H1 (cell line): ENCODE measurements around the gene EPB41L2. TPM values are rescaled to one million over a fixed set of nuclear protein-coding genes. Genes with fewer than 3 reads are reported as not detected.

Source experiments
- CTCF ChIA-PET: fragments of 300-600 bp; sonication (Branson Sonifier 250); formaldehyde crosslinking; loops from one replicate; lab custom pipeline; 2021; ENCODE audit not compliant: partially characterized antibody; lab: Charles Lee
- POLR2A ChIA-PET: fragments of 300-600 bp; sonication (Branson Sonifier 250); formaldehyde crosslinking; loops from one replicate; lab custom pipeline; 2021; ENCODE audit warnings: inconsistent platforms; ENCODE audit not compliant: partially characterized antibody; lab: Charles Lee
- DNase-seq, 2 experiments: peaks; one replicate each; pipeline versions ENCODE4 v3.0.0 to v3.0.0-alpha.2; 2010 to 2022; ENCODE audit warnings: low spot score in 2 of 2, low read depth in 1 of 2, mixed read lengths in 1 of 2
- FAIRE-seq: peaks from 2 replicates; lab custom pipeline; 2011; peaks lifted over from hg19 to GRCh38; lab: Jason Lieb, UNC
- H2AFZ ChIP-seq: 2 replicates; pipeline ENCODE4 v1.8.1; 2012; ENCODE audit warnings: low read length, inconsistent platforms
- H2AK5ac ChIP-seq: 2 replicates; pipeline ENCODE4 v1.6.1; 2013; ENCODE audit warnings: low read depth, low read length
- H2BK120ac ChIP-seq: replicated peaks from 2 replicates; pipeline ENCODE3; 2013; ENCODE audit warnings: low read depth, low read length, inconsistent platforms
- H2BK12ac ChIP-seq: 2 replicates; pipeline ENCODE4 v1.6.1; 2013; ENCODE audit warnings: low read depth, low read length
- H2BK15ac ChIP-seq: 2 replicates; pipeline ENCODE4 v1.6.1; 2013; ENCODE audit warnings: low read length
- H2BK20ac ChIP-seq: 2 replicates; pipeline ENCODE4 v1.6.1; 2013; ENCODE audit warnings: low read length
- H2BK5ac ChIP-seq: 2 replicates; pipeline ENCODE4 v1.6.1; 2013; ENCODE audit warnings: low read depth, low read length
- H3K14ac ChIP-seq: 2 replicates; pipeline ENCODE4 v1.6.1; 2013; ENCODE audit warnings: inconsistent platforms; ENCODE audit not compliant: insufficient read length
- H3K18ac ChIP-seq: 2 replicates; pipeline ENCODE4 v1.6.1; 2013; ENCODE audit warnings: low read length; ENCODE audit errors: extremely low read depth
- H3K23ac ChIP-seq: 2 replicates; pipeline ENCODE4 v1.6.1; 2013; ENCODE audit warnings: inconsistent platforms; ENCODE audit not compliant: insufficient read length
- H3K23me2 ChIP-seq: 2 replicates; pipeline ENCODE4 v1.6.1; 2013; ENCODE audit warnings: low read depth, low read length
- H3K27ac ChIP-seq: 2 replicates; pipeline ENCODE4 v1.6.1; 2011; ENCODE audit warnings: low read depth, low read length, inconsistent platforms
- H3K27me3 ChIP-seq, 4 experiments: replicated peaks in 1 of 4; 1 replicate in 1 of 4; 2 replicates in 3 of 4; pipeline versions ENCODE4 v1.6.1 to v1.8.1; 2011 to 2013; ENCODE audit warnings: low read length in 3 of 4, mild to moderate bottlenecking in 3 of 4, inconsistent platforms in 2 of 4, mixed read lengths in 2 of 4, moderate library complexity in 1 of 4; ENCODE audit not compliant: control insufficient read depth in 3 of 4, insufficient read depth in 3 of 4; ENCODE audit errors: extremely low read depth in 1 of 4
- H3K36me3 ChIP-seq, 4 experiments: 2 replicates each; pipeline versions ENCODE4 v1.6.1 to v1.8.1; 2011 to 2013; ENCODE audit warnings: mild to moderate bottlenecking in 4 of 4, low read length in 3 of 4, moderate library complexity in 2 of 4, control low read depth in 1 of 4, inconsistent platforms in 1 of 4; ENCODE audit not compliant: insufficient read depth in 4 of 4, control insufficient read depth in 2 of 4
- H3K4ac ChIP-seq: replicated peaks from 2 replicates; pipeline ENCODE3; 2013; ENCODE audit warnings: low read length, low read depth, mixed read lengths, inconsistent platforms; ENCODE audit not compliant: insufficient read length
- H3K4me1 ChIP-seq, 4 experiments: replicated peaks in 1 of 4; 1 replicate in 1 of 4; 2 replicates in 3 of 4; pipeline versions ENCODE4 v1.6.1 to v1.8.1; 2011 to 2013; ENCODE audit warnings: low read length in 3 of 4, inconsistent platforms in 2 of 4, mixed read lengths in 1 of 4; ENCODE audit not compliant: insufficient read depth in 4 of 4, control insufficient read depth in 3 of 4
- H3K4me2 ChIP-seq, 2 experiments: 2 replicates each; pipeline versions ENCODE4 v1.6.1 to v1.8.1; 2011 to 2013; ENCODE audit warnings: low read depth in 2 of 2, low read length in 2 of 2, control low read depth in 1 of 2, inconsistent platforms in 1 of 2, mild to moderate bottlenecking in 1 of 2; ENCODE audit not compliant: insufficient read depth in 1 of 2
- H3K4me3 ChIP-seq, 4 experiments: fragments of 200-600, 300-600 bp in 1 of 4; sonication (generic), shearing (Covaris generic), sonication (Bioruptor Twin) in 1 of 4; 2 replicates each; pipeline versions ENCODE4 v1.5.1 to v1.8.1; 2011 to 2016; ENCODE audit warnings: low read length in 4 of 4, low read depth in 3 of 4, control low read depth in 2 of 4, inconsistent platforms in 2 of 4, mild to moderate bottlenecking in 2 of 4, mixed read lengths in 1 of 4, moderate library complexity in 1 of 4; ENCODE audit not compliant: insufficient read depth in 2 of 4; ENCODE audit errors: extremely low read depth in 1 of 4
- H3K56ac ChIP-seq: replicated peaks from 2 replicates; pipeline ENCODE3; 2013; ENCODE audit warnings: low read depth, mild to moderate bottlenecking, mixed read lengths, low read length, inconsistent platforms; ENCODE audit not compliant: insufficient read length
- H3K79me1 ChIP-seq: 2 replicates; pipeline ENCODE4 v1.6.1; 2013; ENCODE audit warnings: low read depth, low read length, control low read depth
- H3K79me2 ChIP-seq, 2 experiments: 2 replicates each; pipeline versions ENCODE4 v1.6.1 to v1.8.1; 2012 to 2013; ENCODE audit warnings: low read length in 2 of 2, mild to moderate bottlenecking in 2 of 2, inconsistent platforms in 1 of 2; ENCODE audit not compliant: insufficient read depth in 2 of 2, control insufficient read depth in 1 of 2
- H3K9ac ChIP-seq, 4 experiments: replicated peaks in 1 of 4; 1 replicate in 1 of 4; 2 replicates in 3 of 4; pipeline versions ENCODE4 v1.6.1 to v1.8.1; 2011 to 2013; ENCODE audit warnings: low read depth in 3 of 4, low read length in 3 of 4, control low read depth in 2 of 4, mild to moderate bottlenecking in 2 of 4, moderate library complexity in 2 of 4, inconsistent platforms in 1 of 4; ENCODE audit errors: extremely low read depth in 1 of 4
- H3K9me3 ChIP-seq, 2 experiments: 2 replicates each; pipeline versions ENCODE4 v1.6.1 to v1.8.1; 2012 to 2013; ENCODE audit warnings: mild to moderate bottlenecking in 2 of 2, moderate library complexity in 2 of 2, control low read depth in 1 of 2, inconsistent platforms in 1 of 2, low read depth in 1 of 2, low read length in 1 of 2, mixed read lengths in 1 of 2; ENCODE audit not compliant: insufficient read depth in 2 of 2
- H4K20me1 ChIP-seq, 2 experiments: replicated peaks in 1 of 2; 2 replicates each; pipeline versions ENCODE3 to v1.8.1; 2011 to 2013; ENCODE audit warnings: inconsistent platforms in 2 of 2, low read length in 2 of 2, mild to moderate bottlenecking in 1 of 2; ENCODE audit not compliant: insufficient read depth in 2 of 2, control insufficient read depth in 1 of 2
- H4K5ac ChIP-seq: 2 replicates; pipeline ENCODE4 v1.6.1; 2013; ENCODE audit warnings: low read length, low read depth, mixed read lengths, inconsistent platforms; ENCODE audit not compliant: insufficient read length
- H4K8ac ChIP-seq: 2 replicates; pipeline ENCODE4 v1.8.0; 2013; ENCODE audit warnings: mild to moderate bottlenecking, moderate library complexity, low read length, inconsistent platforms; ENCODE audit not compliant: insufficient read depth; ENCODE audit errors: extremely low read depth
- H4K91ac ChIP-seq: replicated peaks from 2 replicates; pipeline ENCODE3; 2013; ENCODE audit warnings: low read length, mixed read lengths, inconsistent platforms; ENCODE audit not compliant: insufficient read length
- BRCA1 ChIP-seq: IDR thresholded peaks from 2 replicates; pipeline ENCODE4 v1.6.1; 2012; ENCODE audit warnings: low read depth, low read length, improper control_type of control experiment
- KDM5A ChIP-seq: fragments of 200-600 bp; IDR thresholded peaks from 2 replicates; pipeline ENCODE4 v1.7.1; 2012; ENCODE audit warnings: mild to moderate bottlenecking, low read length, inconsistent platforms, mixed read lengths
- RFX5 ChIP-seq: IDR thresholded peaks from 2 replicates; pipeline ENCODE4 v1.6.1; 2011; ENCODE audit warnings: low read depth, low read length, improper control_type of control experiment, borderline replicate concordance
- WGBS, 2 experiments: shearing (Covaris generic) in 1 of 2; methylation state at CpG; one replicate each; pipeline versions ENCODE4 v1.1.6 to v1.1.7; 2013 to 2015; ENCODE audit warnings: low lambda C conversion rate in 2 of 2, mixed read lengths in 2 of 2, inconsistent platforms in 1 of 2, low coverage in 1 of 2, missing lambda C conversion rate in 1 of 2; ENCODE audit not compliant: insufficient replicate concordance in 2 of 2, insufficient coverage in 1 of 2, insufficient read length in 1 of 2; ENCODE audit errors: extremely low coverage in 1 of 2, missing lambda C conversion rate in 1 of 2; 5-methylcytosine and 5-hydroxymethylcytosine counted together
- polyA plus RNA-seq, 7 experiments: library from polyadenylated mRNA; depleted of rRNA in 3 of 7; stranded (reverse) in 5 of 7; unstranded in 2 of 7; fragments of >200 nt in 5 of 7; fragments of 200-250 nt in 2 of 7; gene quantifications; 1 replicate in 5 of 7; 2 replicates in 1 of 7; 4 replicates in 1 of 7; pipeline versions ENCODE4 v1.2.1 to v1.2.3, GENCODE V29; 2011 to 2013; ENCODE audit warnings: missing spikeins in 2 of 7, mixed read lengths in 2 of 7
- total RNA-seq: library from RNA; stranded (reverse); fragmentation: NEBNext Ultra II Directional; extraction: Animal tissue kit (Norgen Biotek cat#: 25700); gene quantifications from 2 replicates; pipeline ENCODE4 v1.2.1, GENCODE V29; 2021

The EPB41L2 gene
- total and polyA plus RNA-seq, 2 of the 8 experiments (the other 6 are each of a cell fraction or from before 2014, with no cell fraction given): 22.5 to 123 TPM

GRCh38 chr6:130794010-130794697 lies 268.9 kb downstream of the EPB41L2 start:
- H3K27ac ChIP-seq: no peak overlapping the region
- H3K56ac ChIP-seq: no peak overlapping the region
- peak overlapping the region in 1 of 2 experiments; percentile 20; a peak in 1 of 4 replicates for H3K4me2 ChIP-seq
- H3K27me3 ChIP-seq: peaks cover 0 to 1% (median 0%) of the 10 kb centered on the region in 4 experiments; a peak in 1 of 7 replicates
- no peaks in the 10 kb centered on the region for H3K36me3 ChIP-seq
- peak overlapping the region; percentile 53; the same call in 1 of the 2 replicates for H2BK12ac ChIP-seq
- no peak for DNase-seq
- CTCF ChIA-PET: interaction anchor here (0.6 kb wide), 1 partner anchor 820 kb away, joined by 3 read pairs; no protein-coding TSS in a partner anchor
- H3K18ac ChIP-seq: no peak overlapping the region
- no peak overlapping the region; the same call in 1 of the 2 replicates for H2AK5ac ChIP-seq
- no peak for TF ChIP-seq KDM5A
- no peak for TF ChIP-seq BRCA1
- TF ChIP-seq RFX5: no peak
- TF ChIP-seq, all 59 proteins: peak for 0
- no peak overlapping the region for H2BK15ac ChIP-seq
- H3K79me2 ChIP-seq: no peaks in the 10 kb centered on the region
- no peak overlapping the region for H3K23ac ChIP-seq
- H3K4me3 ChIP-seq: no peak overlapping the region
- no peak overlapping the region for H3K4ac ChIP-seq
- POLR2A ChIA-PET: no interaction called here
- FAIRE-seq: peak; percentile 19
- no peak overlapping the region for H4K5ac ChIP-seq
- WGBS, 2 experiments: 78% methylated on average over 1 of the region's 1 CpG; no CpG with 5 or more reads in 1 of the 2 experiments
- peaks cover 0 to 6% (median 3%) of the 10 kb centered on the region in 4 experiments; a peak in 2 of 7 replicates for H3K4me1 ChIP-seq
- H2BK120ac ChIP-seq: no peak overlapping the region
- H2AFZ ChIP-seq: peak overlapping the region; percentile 62; the same call in 1 of the 2 replicates
- H2BK20ac ChIP-seq: no peak overlapping the region
- H3K23me2 ChIP-seq: no peaks in the 10 kb centered on the region
- H3K79me1 ChIP-seq: no peaks in the 10 kb centered on the region
- H3K9ac ChIP-seq: no peak overlapping the region
- H4K91ac ChIP-seq: no peak overlapping the region
- H2BK5ac ChIP-seq: no peak overlapping the region
- no peaks in the 10 kb centered on the region; a peak in 1 of 4 replicates for H3K9me3 ChIP-seq
- no peak overlapping the region for H3K14ac ChIP-seq
- no peaks in the 10 kb centered on the region for H4K20me1 ChIP-seq
- H4K8ac ChIP-seq: no peak overlapping the region
